ENCODE measurements around the gene CYP4A22. TPM values are rescaled to one million over a fixed set of nuclear protein-coding genes. Genes with fewer than 3 reads are reported as not detected.
A peak's percentile ranks its signal among the peaks of the same experiment; 100 is the strongest.

CYP4A22 gene
- total and polyA plus RNA-seq, 9 of the 15 experiments (the other 6 are each of a cell fraction or from before 2014, with no cell fraction given): 0.07 TPM; not detected in 8

- TF ChIP-seq MEIS2 (IDR thresholded peaks at IDR 0.05; ENCODE audit: partially characterized antibody): peak; percentile 86
- TF ChIP-seq ZFP36 (IDR thresholded peaks at IDR 0.05; ENCODE audit: low read depth, low read length, partially characterized antibody): peak; percentile 25
- TF ChIP-seq HDAC6 (IDR thresholded peaks at IDR 0.05; ENCODE audit: low read depth, low read length): no peak
- TF ChIP-seq PHF8 (IDR thresholded peaks at IDR 0.05; ENCODE audit: borderline replicate concordance, low read length): peak; percentile 40; the same call in 1 of the 2 replicates
- TF ChIP-seq HNRNPUL1 (IDR thresholded peaks at IDR 0.05; ENCODE audit: low read length): peak; percentile 22; the same call in 1 of the 2 replicates
- TF ChIP-seq E2F8 (IDR thresholded peaks at IDR 0.05; ENCODE audit: low read depth, partially characterized antibody): peak; percentile 86
- no peak for TF ChIP-seq ZZZ3 (IDR thresholded peaks at IDR 0.05)
- peak; percentile 68 for TF ChIP-seq TBP (optimal IDR thresholded peaks at IDR 0.05; ENCODE audit: low read depth, low read length)
- TF ChIP-seq ARNT (IDR thresholded peaks at IDR 0.05): peak in 1 of 2 experiments; percentile 52; a peak in 1 of 4 replicates
- TF ChIP-seq ETV5 (CRISPR knock-in tag; IDR thresholded peaks at IDR 0.05; ENCODE audit: low read depth): peak; percentile 91
- peak in 1 of 2 experiments; percentile 43; a peak in 1 of 4 replicates for TF ChIP-seq SIN3A (IDR thresholded peaks at IDR 0.05; ENCODE audit: borderline replicate concordance in 2 of 2, control insufficient read depth in 1 of 2, low read depth in 2 of 2, low read length in 2 of 2)
- TF ChIP-seq RBFOX2 (IDR thresholded peaks at IDR 0.05; ENCODE audit: low read depth, low read length): peak; percentile 78
- TF ChIP-seq TRIM28 (IDR thresholded peaks at IDR 0.05): peak; percentile 57; the same call in 1 of the 2 replicates
- 0 out of 2 replicates have a peak, but pooled peaks have one; percentile 27 for TF ChIP-seq ZBTB26 (CRISPR knock-in tag; IDR thresholded peaks at IDR 0.05)
- TF ChIP-seq MTA2 (IDR thresholded peaks at IDR 0.05; ENCODE audit: low read depth): no peak
- TF ChIP-seq HNRNPH1 (optimal IDR thresholded peaks at IDR 0.05; ENCODE audit: low read depth, low read length): no peak
- no peak for TF ChIP-seq TAF9B (IDR thresholded peaks at IDR 0.05; ENCODE audit: partially characterized antibody)
- peak; percentile 66 for TF ChIP-seq SMARCA4 (IDR thresholded peaks at IDR 0.05)
- peak; percentile 90 for TF ChIP-seq ELF1 (tag; IDR thresholded peaks at IDR 0.05)
- TF ChIP-seq MAZ (CRISPR knock-in tag; conservative IDR thresholded peaks at IDR 0.05 in 1 of 2, IDR thresholded peaks at IDR 0.05 in 1 of 2): peak in 1 of 2 experiments; percentile 85; a peak in 2 of 4 replicates
- no peak for TF ChIP-seq NR4A1 (CRISPR knock-in tag; IDR thresholded peaks at IDR 0.05)
- TF ChIP-seq NR4A1 (tag; IDR thresholded peaks at IDR 0.05): peak; percentile 33; the same call in 1 of the 2 replicates
- TF ChIP-seq ZBTB1 (CRISPR knock-in tag; IDR thresholded peaks at IDR 0.05; ENCODE audit: borderline replicate concordance, low read depth): no peak
- TF ChIP-seq ZNF584 (CRISPR knock-in tag; IDR thresholded peaks at IDR 0.05; ENCODE audit: low read depth): no peak
- peak; percentile 80 for TF ChIP-seq ESRRA (IDR thresholded peaks at IDR 0.05; ENCODE audit: borderline replicate concordance, low read depth)
Observed at GRCh38 chr1:47179017-47179987, 42.1 kb downstream of the CYP4A22 start (continued).

All from K562 (cell line).